Skin of body (tissue), 2 donors: Measurements from ENCODE around the gene NPAT. TPM values are rescaled to one million over a fixed set of nuclear protein-coding genes. Genes with fewer than 3 reads are reported as not detected.

Source experiments
- small RNA-seq: library from RNA; depleted of rRNA; stranded (forward); fragments of <200 nt; gene quantifications from one replicate; pipeline ENCODE3, GENCODE V24; 2014; ENCODE audit warnings: low replicate concordance
- total RNA-seq: library from RNA; depleted of rRNA; stranded (reverse); fragments of >200 nt; gene quantifications from one replicate; pipeline ENCODE4 v1.2.3, GENCODE V29; 2014

NPAT gene
- total RNA-seq, 1 donor from 2014 or later = 17.5 TPM

Small RNA genes lying within 50 kb of the gene (small RNA-seq; reads per million reads assigned to genes)
- gene RF00019 = not detected

Other genes starting within 250 kb of the NPAT start
- gene CUL5, start 213.7 kb downstream of the NPAT start, total RNA-seq = 34.5 TPM
- 58.5 TPM for gene ACAT1, start 101.1 kb downstream of the NPAT start, total RNA-seq
- gene ATM, start 429 bp upstream of the NPAT start, total RNA-seq = 93.8 TPM
- 1.5 TPM for gene C11orf65, start 244.9 kb upstream of the NPAT start, total RNA-seq